Measurements from ENCODE around the gene MXRA7. TPM values are rescaled to one million over a fixed set of nuclear protein-coding genes. Genes with fewer than 3 reads are reported as not detected.
"Not testable (repeated sequence)": the region's sequence is repeated elsewhere in the genome, so short reads cannot be mapped to it uniquely, and the experiment has no call there.

MXRA7 gene
- total RNA-seq, 1 donor from 2014 or later = 187 TPM

GRCh38 chr17:76752006-76752405 lies 41.2 kb upstream of the MXRA7 start:
- TF ChIP-seq, protein P1, sequence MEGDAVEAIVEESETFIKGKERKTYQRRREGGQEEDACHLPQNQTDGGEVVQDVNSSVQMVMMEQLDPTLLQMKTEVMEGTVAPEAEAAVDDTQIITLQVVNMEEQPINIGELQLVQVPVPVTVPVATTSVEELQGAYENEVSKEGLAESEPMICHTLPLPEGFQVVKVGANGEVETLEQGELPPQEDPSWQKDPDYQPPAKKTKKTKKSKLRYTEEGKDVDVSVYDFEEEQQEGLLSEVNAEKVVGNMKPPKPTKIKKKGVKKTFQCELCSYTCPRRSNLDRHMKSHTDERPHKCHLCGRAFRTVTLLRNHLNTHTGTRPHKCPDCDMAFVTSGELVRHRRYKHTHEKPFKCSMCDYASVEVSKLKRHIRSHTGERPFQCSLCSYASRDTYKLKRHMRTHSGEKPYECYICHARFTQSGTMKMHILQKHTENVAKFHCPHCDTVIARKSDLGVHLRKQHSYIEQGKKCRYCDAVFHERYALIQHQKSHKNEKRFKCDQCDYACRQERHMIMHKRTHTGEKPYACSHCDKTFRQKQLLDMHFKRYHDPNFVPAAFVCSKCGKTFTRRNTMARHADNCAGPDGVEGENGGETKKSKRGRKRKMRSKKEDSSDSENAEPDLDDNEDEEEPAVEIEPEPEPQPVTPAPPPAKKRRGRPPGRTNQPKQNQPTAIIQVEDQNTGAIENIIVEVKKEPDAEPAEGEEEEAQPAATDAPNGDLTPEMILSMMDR (IDR thresholded peaks at IDR 0.05) = no peak
- no peak for DNase-seq (ENCODE audit: extremely low spot score, unreplicated experiment)
- Mint-ChIP-seq H3K27me3 (ENCODE audit: unreplicated experiment) (no peaks in the 10 kb centered on the region), H3K4me3 (ENCODE audit: unreplicated experiment) (no peak overlapping the region), H3K4me1 (ENCODE audit: unreplicated experiment) (peaks cover 7% of the 10 kb centered on the region), H3K9me3 (ENCODE audit: unreplicated experiment) (no peaks in the 10 kb centered on the region), H3K27ac (ENCODE audit: unreplicated experiment) (no peak overlapping the region), H3K36me3 (ENCODE audit: unreplicated experiment) (peaks cover 11% of the 10 kb centered on the region)

DNA sequence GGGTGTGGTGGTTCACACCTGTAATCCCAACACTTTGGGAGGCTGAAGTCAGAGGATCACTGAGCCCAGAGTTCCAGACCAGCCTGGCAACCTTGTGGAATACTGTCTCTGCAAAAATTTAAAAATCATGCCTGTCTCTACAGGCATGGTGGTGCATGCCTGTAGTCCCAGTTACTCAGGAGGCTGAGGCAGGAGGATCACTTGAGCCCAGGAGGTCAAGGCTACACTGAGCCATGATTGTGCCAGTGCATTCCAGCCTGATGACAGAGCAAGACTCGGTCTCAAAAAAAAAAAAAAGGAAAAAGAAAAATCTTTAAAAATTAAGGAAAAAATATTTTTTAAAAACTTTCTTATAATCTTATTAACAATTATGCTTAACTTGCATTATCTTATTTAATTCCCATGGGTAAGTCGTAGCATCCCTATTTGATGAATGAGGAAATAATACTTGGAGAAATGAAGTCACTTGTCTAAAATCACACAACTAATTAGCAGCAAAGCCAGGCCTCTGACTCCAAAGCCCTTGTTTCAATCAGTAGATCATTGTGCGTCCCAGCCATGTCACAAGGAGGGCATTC lies 40.7 kb upstream of the MXRA7 start:
- no peak overlapping the region for H3K4me3 Mint-ChIP-seq (ENCODE audit: unreplicated experiment)
- peaks cover 7% of the 10 kb centered on the region for H3K4me1 Mint-ChIP-seq (ENCODE audit: unreplicated experiment)
- no peak overlapping the region for H3K27ac Mint-ChIP-seq (ENCODE audit: unreplicated experiment)
- no peak for DNase-seq (ENCODE audit: extremely low spot score, unreplicated experiment)
- H3K36me3 Mint-ChIP-seq (ENCODE audit: unreplicated experiment) = peaks cover 10% of the 10 kb centered on the region
- H3K27me3 Mint-ChIP-seq (ENCODE audit: unreplicated experiment) = no peaks in the 10 kb centered on the region
- H3K9me3 Mint-ChIP-seq (ENCODE audit: unreplicated experiment) = no peaks in the 10 kb centered on the region
- TF ChIP-seq, protein P1 (IDR thresholded peaks at IDR 0.05) = no peak

DNA sequence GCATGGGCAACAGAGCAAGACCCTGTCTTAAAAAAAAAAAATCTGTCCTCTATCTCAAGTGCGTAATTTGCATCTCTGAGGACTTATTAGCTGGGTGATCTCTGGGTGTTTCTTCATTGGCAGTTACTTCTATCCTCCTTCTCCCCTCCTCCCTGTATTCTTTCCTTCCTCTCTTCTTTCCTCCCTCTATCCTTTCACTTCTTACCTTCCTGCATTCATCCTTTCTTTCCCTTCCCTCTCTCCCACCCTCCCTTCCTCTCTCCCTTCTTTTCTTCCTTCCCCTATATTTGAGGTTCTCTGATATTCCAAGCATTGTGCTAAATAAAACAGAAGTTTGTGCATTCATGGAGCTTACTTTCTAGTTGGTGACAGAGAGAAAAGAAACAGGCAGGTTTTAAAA lies 37.9 kb upstream of the MXRA7 start:
- Mint-ChIP-seq H3K4me1 (ENCODE audit: unreplicated experiment) (peaks cover 6% of the 10 kb centered on the region), H3K27me3 (ENCODE audit: unreplicated experiment) (no peaks in the 10 kb centered on the region), H3K36me3 (ENCODE audit: unreplicated experiment) (peaks cover 29% of the 10 kb centered on the region), H3K4me3 (ENCODE audit: unreplicated experiment) (no peak overlapping the region), H3K27ac (ENCODE audit: unreplicated experiment) (no peak overlapping the region), H3K9me3 (ENCODE audit: unreplicated experiment) (no peaks in the 10 kb centered on the region)
- TF ChIP-seq, protein P1 (IDR thresholded peaks at IDR 0.05) = no peak
- DNase-seq (ENCODE audit: extremely low spot score, unreplicated experiment) = no peak

- Mint-ChIP-seq H3K27me3 (ENCODE audit: unreplicated experiment) (no peaks in the 10 kb centered on the region), H3K4me1 (ENCODE audit: unreplicated experiment) (no peaks in the 10 kb centered on the region), H3K4me3 (ENCODE audit: unreplicated experiment) (no peak overlapping the region), H3K9me3 (ENCODE audit: unreplicated experiment) (no peaks in the 10 kb centered on the region), H3K27ac (ENCODE audit: unreplicated experiment) (no peak overlapping the region), H3K36me3 (ENCODE audit: unreplicated experiment) (peaks cover 26% of the 10 kb centered on the region)
- DNase-seq (ENCODE audit: extremely low spot score, unreplicated experiment) = no peak
- TF ChIP-seq, protein P1 (IDR thresholded peaks at IDR 0.05) = no peak
Observed at GRCh38 chr17:76747716-76748363, 37.1 kb upstream of the MXRA7 start.

DNA sequence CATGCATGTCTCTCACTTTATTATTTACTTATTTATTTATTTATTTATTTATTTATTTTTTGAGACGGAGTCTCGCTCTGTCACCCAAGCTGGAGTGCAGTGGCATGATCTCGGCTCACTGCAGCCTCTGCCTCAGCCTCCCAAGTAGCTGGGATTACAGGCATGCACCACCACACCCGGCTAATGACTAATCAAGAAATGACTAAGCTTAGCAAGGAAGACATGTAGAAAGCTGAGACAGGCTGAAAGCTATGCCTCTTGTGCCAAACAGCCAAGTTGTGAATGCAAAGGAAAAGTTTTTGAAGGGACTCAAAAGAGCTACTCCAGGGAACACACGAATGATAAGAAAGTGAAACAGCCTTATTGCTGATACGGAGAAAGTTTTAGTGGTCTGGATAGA lies 35.0 kb upstream of the MXRA7 start:
- H3K4me1 Mint-ChIP-seq (ENCODE audit: unreplicated experiment); DNase-seq (ENCODE audit: extremely low spot score, unreplicated experiment): not testable (repeated sequence)
- peaks cover 32% of the 10 kb centered on the region for H3K36me3 Mint-ChIP-seq (ENCODE audit: unreplicated experiment)

More for the DNA sequence above, 35.0 kb upstream of the MXRA7 start:
- not testable (repeated sequence) for H3K4me3 Mint-ChIP-seq (ENCODE audit: unreplicated experiment); H3K27ac Mint-ChIP-seq (ENCODE audit: unreplicated experiment); H3K9me3 Mint-ChIP-seq (ENCODE audit: unreplicated experiment); H3K27me3 Mint-ChIP-seq (ENCODE audit: unreplicated experiment)

Measured in osteocyte (in vitro differentiated cells).